Ammon's horn (tissue), 1 donor: ENCODE data around the gene USP20.

ENCODE experiments used
- DNase-seq: peaks from one replicate; pipeline ENCODE4 v3.0.0-alpha.2; 2016; ENCODE audit warnings: low spot score

The USP20 gene

GRCh38 chr9:129875687-129876395 lies 40.6 kb downstream of the USP20 start:
- no peak for DNase-seq

DNA sequence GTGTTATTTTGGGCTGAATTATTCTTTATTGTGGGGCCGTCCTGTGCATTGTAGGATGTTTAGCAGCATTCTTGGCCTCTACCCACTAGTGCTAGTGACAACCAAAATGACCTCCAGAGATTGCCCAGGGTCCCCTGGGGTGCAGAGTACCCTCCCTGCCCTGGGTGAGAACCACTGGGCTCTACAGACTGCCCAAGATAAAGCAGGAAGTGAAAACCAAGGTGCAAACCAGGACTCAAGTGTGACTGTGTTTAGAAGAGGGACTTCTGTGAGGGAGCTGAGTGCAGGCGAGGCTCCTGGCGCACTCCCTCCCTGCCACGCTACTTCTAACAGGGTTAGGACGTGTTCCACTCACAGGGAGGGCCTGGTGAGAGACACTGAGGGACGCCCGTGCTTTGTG lies 41.6 kb downstream of the USP20 start:
- DNase-seq, result no peak

GRCh38 chr9:129878291-129878690 lies 43.0 kb downstream of the USP20 start:
- DNase-seq, result no peak

- DNase-seq, result no peak
Measured at GRCh38 chr9:129879103-129879699, 43.9 kb downstream of the USP20 start.

GRCh38 chr9:129879991-129880653 lies 44.9 kb downstream of the USP20 start:
- no peak for DNase-seq

DNA sequence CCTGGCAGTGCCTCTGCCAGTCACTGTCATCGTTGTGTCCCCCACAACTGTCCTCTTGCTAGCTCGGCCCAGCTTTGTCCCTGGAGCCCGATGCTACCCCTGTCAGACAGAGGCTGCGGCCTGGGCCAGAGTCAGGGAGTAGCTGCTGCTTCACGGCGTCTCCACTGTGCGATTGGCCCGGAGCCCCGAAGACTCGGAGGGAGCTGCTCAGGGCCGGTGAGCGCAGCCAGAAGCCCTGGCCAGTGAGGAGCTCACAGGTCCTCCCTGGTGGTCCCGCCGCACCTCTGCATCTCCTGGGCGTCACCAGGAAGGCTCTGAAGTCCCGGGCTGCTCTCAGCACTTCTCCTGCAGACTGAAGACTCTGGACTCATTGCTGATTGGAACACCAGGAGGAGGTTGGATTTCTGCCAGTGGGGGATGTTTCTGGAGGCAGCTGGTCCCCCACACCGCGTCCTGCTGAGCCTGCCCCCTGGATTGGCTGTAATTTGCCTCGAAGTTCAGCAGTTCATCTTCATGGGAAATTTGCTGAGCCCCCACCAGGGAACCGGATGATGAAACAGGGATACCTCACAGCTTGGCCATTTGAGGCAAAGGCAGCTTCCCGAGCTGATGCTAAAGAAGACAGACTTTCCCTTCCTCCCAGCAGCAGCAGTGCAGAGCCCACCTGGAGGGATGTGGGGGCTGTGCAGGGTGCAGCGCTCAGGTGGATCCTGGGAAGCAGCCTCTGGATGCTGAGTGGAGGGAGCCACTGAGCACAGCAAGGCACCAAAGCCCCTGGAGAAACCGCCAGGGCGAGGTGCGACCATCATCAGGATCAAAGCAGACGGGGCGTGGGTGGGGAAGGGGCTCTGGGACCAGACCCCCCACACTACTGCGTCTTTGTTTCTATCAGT lies 45.6 kb downstream of the USP20 start:
- DNase-seq, result no peak

DNA sequence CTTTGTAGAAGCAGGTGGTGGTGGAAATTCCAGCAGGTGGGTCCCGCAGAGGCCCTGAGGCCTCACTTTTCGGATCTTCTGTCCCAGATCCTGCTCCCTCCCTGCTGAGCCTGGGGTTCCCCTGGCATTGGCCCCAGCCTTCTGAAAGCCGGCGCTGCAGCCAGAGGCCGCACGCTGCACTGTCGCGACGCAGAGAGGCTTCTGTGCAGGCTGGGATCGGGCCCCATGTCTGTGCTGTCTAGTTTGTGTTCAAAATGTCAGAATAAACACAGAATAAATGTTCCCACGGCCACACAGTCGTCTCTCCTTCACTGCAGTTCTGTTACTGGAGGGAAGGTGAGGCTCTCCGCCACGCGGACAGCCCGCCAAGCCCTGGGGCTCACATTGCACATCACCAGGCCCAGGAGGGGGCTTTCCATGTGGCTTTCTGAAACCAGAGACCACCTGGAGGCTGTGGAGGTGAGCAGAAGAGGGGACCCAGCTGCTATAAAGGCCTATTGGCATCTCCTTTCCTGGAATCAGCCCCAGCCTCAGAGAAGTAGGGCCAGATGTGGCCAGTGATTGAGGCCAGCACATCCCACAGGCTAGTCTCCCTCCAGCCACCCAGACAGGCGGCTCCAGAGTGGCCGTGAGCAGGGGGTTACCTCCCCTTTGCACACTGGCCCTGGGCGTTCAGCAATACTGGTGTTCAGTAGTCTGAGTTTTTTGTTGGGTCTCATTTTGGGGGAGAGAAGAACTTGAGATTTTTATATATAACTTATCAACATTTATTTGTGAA lies 46.5 kb downstream of the USP20 start:
- DNase-seq, result no peak

DNA sequence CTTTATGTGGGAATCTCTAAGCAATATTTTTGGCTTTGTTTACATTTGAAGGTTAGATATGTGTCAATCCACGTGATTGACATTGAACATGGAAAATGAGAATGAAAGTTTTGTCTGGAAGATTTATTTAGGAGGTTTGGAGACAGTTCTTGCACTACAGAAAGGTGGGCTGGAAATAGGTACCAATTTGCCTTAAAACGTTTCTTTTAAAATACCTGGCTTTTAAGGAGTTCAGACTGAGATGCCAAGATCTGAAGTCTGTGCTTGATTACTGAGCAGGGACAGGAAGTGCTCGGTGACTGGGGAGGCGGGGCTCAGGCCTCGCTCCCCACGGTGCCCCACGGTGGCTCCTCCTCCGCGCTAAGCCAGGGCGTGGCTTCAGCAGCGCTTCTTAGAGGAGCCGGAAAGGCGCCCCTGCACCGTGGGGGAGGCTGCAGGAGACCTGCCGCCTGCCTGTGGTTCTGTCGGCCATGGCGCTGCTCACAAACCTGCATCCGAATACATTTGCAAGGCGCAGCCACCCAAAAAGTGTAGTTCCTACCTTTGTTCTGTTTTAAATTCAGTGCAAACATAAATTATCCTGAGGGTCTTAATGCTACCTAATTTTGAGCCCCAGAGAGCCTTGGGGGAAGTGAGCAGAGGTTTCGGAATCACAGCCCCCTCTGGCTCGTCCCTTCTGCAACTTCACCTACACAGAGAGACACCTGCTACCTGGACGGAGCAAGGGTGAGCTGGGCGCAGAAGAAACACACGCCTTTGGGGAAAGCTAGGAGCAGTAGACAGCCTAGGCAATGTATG lies 49.2 kb downstream of the USP20 start:
- DNase-seq, result peak; percentile 93

DNA sequence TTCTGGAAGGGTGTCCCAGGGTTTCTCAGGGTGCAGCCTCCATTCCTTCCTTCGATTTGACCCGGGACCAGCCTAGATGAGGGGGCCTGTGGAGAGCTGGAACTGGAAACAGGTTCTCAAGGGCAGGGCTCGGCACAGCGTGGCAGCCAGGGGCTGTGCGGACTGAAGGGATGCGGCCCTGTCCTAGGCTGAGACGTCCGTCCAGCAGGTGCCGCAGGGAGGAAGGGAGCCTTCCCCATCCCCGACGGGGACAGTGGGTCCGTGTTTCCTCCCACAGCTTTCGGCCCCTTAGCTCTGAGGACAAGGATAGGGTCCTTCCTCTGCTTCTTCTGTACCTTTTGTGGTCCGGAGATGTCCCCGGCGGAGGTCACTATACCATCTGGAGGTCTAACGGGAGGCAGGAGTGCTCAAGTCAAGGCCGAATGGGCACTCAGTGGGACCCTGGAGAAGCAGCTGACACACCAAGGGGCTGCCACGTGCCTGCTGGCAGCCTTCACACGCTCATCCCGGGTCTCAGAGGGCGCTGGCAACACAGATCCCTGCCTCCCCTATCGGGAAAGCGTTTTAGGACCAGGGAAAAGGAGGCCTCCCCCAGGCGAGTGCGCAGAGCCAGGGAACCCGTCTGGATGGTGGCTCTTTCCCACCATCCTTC lies 49.9 kb downstream of the USP20 start:
- DNase-seq, result no peak

GRCh38 chr9:129885670-129886106 lies 50.4 kb downstream of the USP20 start:
- DNase-seq, result peak; percentile 87

DNA sequence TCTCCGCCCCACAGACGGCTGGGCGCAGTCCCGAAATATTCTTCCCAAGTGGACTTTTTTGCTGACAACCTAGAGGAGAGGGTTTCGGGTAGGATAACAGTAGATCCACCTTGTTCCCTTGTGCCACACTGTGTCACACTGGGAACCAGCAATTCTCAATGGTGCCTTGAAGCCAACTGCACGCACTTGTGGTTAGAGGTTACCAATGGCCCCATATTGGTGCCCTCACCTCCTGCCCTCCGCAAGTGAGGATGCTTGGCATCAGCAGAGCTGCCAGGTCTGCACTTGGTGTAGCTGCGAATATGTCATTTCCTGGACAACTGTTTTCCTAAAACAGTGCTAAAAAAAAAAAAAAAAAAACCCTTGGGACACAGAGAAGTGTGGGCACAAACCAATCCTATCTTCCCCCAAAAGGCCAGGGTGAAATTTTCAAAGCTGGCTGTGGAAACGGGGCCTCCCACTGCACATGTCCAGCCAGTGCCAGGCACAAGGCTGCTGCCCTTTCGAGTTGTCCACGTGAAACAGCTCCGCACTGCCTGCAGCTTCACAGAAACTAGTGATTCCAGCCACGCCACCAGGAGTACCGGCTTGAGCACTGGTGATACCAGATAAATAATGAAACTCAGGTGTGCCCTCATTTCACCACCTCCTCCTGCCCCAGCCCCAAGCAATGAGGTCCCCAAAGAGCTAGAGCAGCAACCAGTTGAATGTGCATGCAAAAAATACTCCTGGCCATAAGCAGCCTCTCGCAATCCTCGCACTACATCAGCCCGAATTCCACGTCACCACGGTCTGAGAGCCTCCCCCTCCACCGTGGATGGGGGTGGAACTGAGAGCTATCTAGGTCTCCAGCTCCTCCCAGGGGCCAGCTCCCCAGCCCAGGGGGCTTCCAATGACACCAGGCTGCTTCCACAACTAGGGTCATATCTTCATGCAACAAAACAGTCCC lies 51.2 kb downstream of the USP20 start:
- peak; percentile 71 for DNase-seq

DNA sequence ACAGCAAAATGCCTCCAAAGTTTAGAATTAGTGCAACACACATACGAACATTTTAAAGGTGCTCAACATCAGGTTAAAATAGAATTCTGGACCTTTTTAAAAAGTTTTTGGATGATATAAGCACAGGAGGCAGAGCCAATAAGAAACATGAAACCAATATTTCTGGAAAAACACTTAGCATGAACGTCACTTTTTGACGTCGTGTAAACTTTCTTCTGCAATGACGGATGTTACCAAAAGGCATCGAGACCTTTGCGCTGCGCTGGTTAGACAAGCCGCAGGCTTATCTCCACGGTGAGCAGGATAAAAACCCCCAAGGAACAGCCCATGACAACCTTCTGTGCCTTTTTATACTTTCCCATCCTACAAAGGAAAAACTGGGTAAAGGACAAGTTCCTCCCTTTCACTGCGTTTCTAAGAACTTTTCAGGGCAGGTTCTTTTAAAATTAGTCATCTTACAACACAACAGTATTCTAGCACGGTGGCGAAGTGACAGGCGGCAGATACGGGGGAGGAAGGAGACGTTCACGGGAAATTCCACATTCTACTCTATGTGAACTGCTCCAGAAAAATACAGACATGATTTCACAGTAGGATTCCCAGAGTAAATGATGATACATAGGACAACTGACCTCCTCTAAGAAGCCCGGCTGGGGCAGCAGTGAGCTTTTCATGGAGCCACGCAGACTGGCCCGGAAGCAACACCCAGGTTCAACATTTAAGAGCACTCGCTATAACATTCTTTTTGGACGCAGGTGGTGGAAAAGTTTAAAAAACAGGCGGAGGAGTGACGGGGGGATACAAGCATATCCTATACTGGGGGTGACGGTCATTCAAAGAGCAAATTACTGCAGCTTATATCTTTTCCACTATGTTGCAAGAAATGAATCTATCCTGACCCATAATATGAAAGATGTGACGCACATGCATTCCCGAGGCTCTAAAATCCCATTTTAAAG lies 52.4 kb downstream of the USP20 start:
- no peak for DNase-seq

GRCh38 chr9:129888293-129889121 lies 53.2 kb downstream of the USP20 start:
- no peak for DNase-seq

DNA sequence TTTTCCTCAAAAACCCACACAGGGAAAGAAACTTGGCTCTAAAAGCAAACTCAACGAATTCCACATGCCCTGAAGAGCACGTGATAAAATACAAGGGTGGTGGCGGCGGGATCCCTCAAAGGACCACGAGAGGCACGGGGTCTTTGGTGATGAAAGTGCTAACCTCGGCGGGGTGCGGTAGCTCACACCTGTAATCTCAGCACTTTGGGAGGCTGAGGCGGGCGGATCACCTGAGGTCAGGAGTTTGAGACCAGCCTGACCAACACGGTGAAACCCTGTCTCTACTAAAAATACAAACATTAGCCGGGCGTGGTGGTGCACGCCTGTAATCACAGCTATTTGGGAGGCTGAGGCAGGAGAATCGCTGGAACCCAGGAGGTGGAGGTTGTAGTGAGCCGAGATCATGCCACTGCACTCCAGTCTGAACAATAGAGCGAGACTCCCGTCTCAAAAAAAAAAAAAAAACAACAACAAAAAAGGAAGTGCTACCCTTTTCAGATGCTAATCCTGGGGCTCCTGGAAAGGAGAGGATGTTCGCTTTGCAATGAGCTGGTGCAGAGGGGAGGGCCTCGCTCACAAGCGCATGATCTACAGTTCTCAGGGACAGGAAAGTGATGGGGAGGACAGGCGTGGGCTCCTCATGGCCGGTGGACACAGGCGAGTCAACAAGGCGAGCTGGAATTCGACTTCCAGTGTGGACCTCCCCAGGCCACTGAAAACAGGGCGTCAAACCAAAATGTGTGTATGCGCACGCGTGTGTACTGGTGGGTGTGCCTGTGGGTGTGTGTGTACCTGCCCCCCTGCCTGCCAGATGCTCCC lies 54.1 kb downstream of the USP20 start:
- DNase-seq, result no peak

DNA sequence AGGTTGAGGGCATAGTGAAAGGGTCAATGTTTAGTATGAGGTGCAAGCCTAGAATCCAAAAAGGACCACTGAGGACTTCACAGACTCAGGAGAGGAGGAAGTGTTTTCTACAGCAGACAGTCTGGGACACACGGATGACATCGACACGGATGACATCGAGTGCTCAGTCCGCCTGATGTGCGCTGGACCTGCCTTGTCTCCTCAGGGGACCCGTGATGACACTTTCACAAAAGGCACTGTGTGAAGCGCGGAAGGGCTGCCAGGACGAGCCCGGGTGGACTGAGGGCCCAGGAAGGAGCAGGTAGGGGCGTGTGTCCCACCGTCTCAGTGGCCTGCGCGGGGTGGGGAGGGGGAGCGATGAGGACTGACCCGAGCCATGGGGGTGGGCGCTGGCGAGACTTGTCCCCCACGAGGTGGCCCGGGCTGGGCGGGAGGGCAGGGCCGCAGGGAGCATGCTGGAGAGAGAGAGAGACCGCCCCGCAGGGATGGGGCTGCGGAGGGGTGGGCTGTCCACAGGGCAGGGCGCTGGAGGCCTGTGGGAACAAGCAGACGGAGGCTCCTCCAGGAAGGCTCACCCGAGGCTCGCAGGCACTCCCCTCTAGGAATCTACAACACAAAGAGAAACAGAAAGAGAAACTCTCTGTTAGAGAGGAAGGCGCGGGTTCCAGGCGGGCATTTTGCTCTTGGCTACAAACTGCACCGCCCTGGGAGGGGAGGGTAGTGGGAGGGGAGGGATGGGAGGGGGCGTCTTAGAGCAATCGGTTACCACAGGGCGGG lies 54.9 kb downstream of the USP20 start:
- DNase-seq, result no peak
